AML-193 (cell line): ENCODE data around the gene ALPK1.
"Not testable (repeated sequence)": the region's sequence is repeated elsewhere in the genome, so short reads cannot be mapped to it uniquely, and the experiment has no call there.

Source experiments
- DNase-seq, 2 experiments: peaks; one replicate each; lab custom pipeline; 2025; lab: John Stamatoyannopoulos, UW

Gene ALPK1

GRCh38 chr4:112296949-112297880 is at the start of gene ALPK1:
TSS of gene ALPK1 (plus strand) at chr4:112297369.
- peak; percentile 86 to 92 for DNase-seq

GRCh38 chr4:112251019-112251643 is 46.0 kb upstream of the ALPK1 start:
- no peak for DNase-seq

GRCh38 chr4:112252234-112252633 is 44.9 kb upstream of the ALPK1 start:
- DNase-seq: no peak

- DNase-seq: peak; percentile 64 to 69
Measured at GRCh38 chr4:112253382-112254000, 43.7 kb upstream of the ALPK1 start.

- no peak for DNase-seq
Measured at GRCh38 chr4:112257098-112257497, 40.1 kb upstream of the ALPK1 start.

GRCh38 chr4:112266823-112267222 is 30.3 kb upstream of the ALPK1 start:
- peak; percentile 62 to 65 for DNase-seq

GRCh38 chr4:112270051-112270450 is 27.1 kb upstream of the ALPK1 start:
- DNase-seq: no peak

- no peak for DNase-seq
Measured at GRCh38 chr4:112270640-112271421, 26.3 kb upstream of the ALPK1 start.

GRCh38 chr4:112272292-112272691 is 24.9 kb upstream of the ALPK1 start:
- DNase-seq: no peak

- no peak for DNase-seq
Measured at GRCh38 chr4:112274959-112275358, 22.2 kb upstream of the ALPK1 start.

GRCh38 chr4:112276113-112276512 is 21.1 kb upstream of the ALPK1 start:
- DNase-seq: no peak

GRCh38 chr4:112277220-112277619 is 19.9 kb upstream of the ALPK1 start:
- no peak for DNase-seq

- no peak for DNase-seq
Measured at GRCh38 chr4:112277705-112278448, 19.3 kb upstream of the ALPK1 start.

GRCh38 chr4:112279025-112279881 is 17.9 kb upstream of the ALPK1 start:
- DNase-seq: peak; percentile 41 to 52

- DNase-seq: no peak
Measured at GRCh38 chr4:112279882-112280315, 17.3 kb upstream of the ALPK1 start.

GRCh38 chr4:112280386-112281056 is 16.6 kb upstream of the ALPK1 start:
- no peak for DNase-seq

GRCh38 chr4:112281895-112282398 is 15.2 kb upstream of the ALPK1 start:
- not testable (repeated sequence) for DNase-seq

- DNase-seq: no peak
Measured at GRCh38 chr4:112282860-112283667, 14.1 kb upstream of the ALPK1 start.

GRCh38 chr4:112284166-112284565 is 13.0 kb upstream of the ALPK1 start:
- no peak for DNase-seq
